Measurements from ENCODE around the gene CGAS. TPM values are rescaled to one million over a fixed set of nuclear protein-coding genes. Genes with fewer than 3 reads are reported as not detected.

The CGAS gene
- total RNA-seq, 1 experiment from 2014 or later, result 19.4 TPM

GRCh38 chr6:73375216-73375615 is 76.9 kb downstream of the CGAS start:
- no peaks in the 10 kb centered on the region for H3K4me1 ChIP-seq (ENCODE audit: insufficient read depth, low read length)
- no peaks in the 10 kb centered on the region for H3F3A ChIP-seq (ENCODE audit: low read length, unreplicated experiment)
- CTCF ChIA-PET, result no interaction called here
- H2AFZ ChIP-seq (ENCODE audit: low read length), result no peak overlapping the region
- no peak overlapping the region for H3K4me3 ChIP-seq (ENCODE audit: low read length)
- H3K9me3 ChIP-seq (ENCODE audit: low read length), result no peaks in the 10 kb centered on the region
- no peak overlapping the region for H3K4me2 ChIP-seq (ENCODE audit: low read length)
- no peak overlapping the region for H3K27ac ChIP-seq (ENCODE audit: low read length)
- ATAC-seq (no peak), DNase-seq (no peak)
- intact Hi-C loops (cut with micrococcal nuclease), result no loop called here
- H3K9ac ChIP-seq (ENCODE audit: low read length), result no peak overlapping the region
- no peaks in the 10 kb centered on the region for H3K79me2 ChIP-seq (ENCODE audit: low read length)
- no TSS peak for BruUV-seq (replicated peaks)
- H4K20me1 ChIP-seq (ENCODE audit: low read length), result no peaks in the 10 kb centered on the region
- TF ChIP-seq EZH2phosphoT487 (IDR thresholded peaks at IDR 0.05; ENCODE audit: borderline replicate concordance, low read length) (no peak), EZH2 (IDR thresholded peaks at IDR 0.05; ENCODE audit: low read length, unreplicated experiment) (no peak)
- TF ChIP-seq, protein P1, sequence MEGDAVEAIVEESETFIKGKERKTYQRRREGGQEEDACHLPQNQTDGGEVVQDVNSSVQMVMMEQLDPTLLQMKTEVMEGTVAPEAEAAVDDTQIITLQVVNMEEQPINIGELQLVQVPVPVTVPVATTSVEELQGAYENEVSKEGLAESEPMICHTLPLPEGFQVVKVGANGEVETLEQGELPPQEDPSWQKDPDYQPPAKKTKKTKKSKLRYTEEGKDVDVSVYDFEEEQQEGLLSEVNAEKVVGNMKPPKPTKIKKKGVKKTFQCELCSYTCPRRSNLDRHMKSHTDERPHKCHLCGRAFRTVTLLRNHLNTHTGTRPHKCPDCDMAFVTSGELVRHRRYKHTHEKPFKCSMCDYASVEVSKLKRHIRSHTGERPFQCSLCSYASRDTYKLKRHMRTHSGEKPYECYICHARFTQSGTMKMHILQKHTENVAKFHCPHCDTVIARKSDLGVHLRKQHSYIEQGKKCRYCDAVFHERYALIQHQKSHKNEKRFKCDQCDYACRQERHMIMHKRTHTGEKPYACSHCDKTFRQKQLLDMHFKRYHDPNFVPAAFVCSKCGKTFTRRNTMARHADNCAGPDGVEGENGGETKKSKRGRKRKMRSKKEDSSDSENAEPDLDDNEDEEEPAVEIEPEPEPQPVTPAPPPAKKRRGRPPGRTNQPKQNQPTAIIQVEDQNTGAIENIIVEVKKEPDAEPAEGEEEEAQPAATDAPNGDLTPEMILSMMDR (conservative IDR thresholded peaks at IDR 0.05; ENCODE audit: low read depth, low read length), result no peak
- H3K36me3 ChIP-seq (ENCODE audit: low read depth, low read length), result no peaks in the 10 kb centered on the region
- POLR2A ChIA-PET (ENCODE audit: unreplicated experiment), result no interaction called here
- H3K27me3 ChIP-seq (ENCODE audit: low read length), result no peaks in the 10 kb centered on the region
- H3K9me2 ChIP-seq (replicated peaks; ENCODE audit: low read length), result no peaks in the 10 kb centered on the region

Other genes starting within 250 kb of the CGAS start
- 0.80 and 2.4 TPM in 2 replicates for gene KHDC1L, start 226.8 kb downstream of the CGAS start, total RNA-seq (2014; rRNA removed)
- 5.1 and 7.9 TPM in 2 replicates for gene KHDC1, start 189.1 kb downstream of the CGAS start, total RNA-seq (2014; rRNA removed)
- gene DPPA5, start 98.0 kb downstream of the CGAS start, total RNA-seq (2014; rRNA removed), result not detected in 2 replicates
- not detected in 2 replicates for gene KHDC3L, start 89.6 kb downstream of the CGAS start, total RNA-seq (2014; rRNA removed)
- not detected in 2 replicates for gene OOEP, start 82.4 kb downstream of the CGAS start, total RNA-seq (2014; rRNA removed)
- gene DDX43, start 57.5 kb downstream of the CGAS start, total RNA-seq (2014; rRNA removed), result not detected in 2 replicates
- gene MTO1, start 9.4 kb upstream of the CGAS start, total RNA-seq (2014; rRNA removed), result 13.8 and 19.5 TPM in 2 replicates
- 5,206 and 6,057 TPM in 2 replicates for gene EEF1A1, start 68.7 kb upstream of the CGAS start, total RNA-seq (2014; rRNA removed)
- 3.3 and 5.2 TPM in 2 replicates for gene SLC17A5, start 201.7 kb upstream of the CGAS start, total RNA-seq (2014; rRNA removed)
- gene CD109, start 243.9 kb upstream of the CGAS start, total RNA-seq (2014; rRNA removed), result 16.8 and 19.1 TPM in 2 replicates